CD4-positive, alpha-beta T cell treated with Interleukin-21 for 1 hour (primary cell): ENCODE results near the gene FRMD3.

ENCODE experiments used
- DNase-seq: peaks from one replicate; pipeline ENCODE4 v3.0.0-alpha.2; 2020

Gene FRMD3

GRCh38 chr9:83271665-83272071, 266.5 kb downstream of the FRMD3 start:
- DNase-seq = no peak

GRCh38 chr9:83270116-83270515, 268.1 kb downstream of the FRMD3 start:
- DNase-seq = no peak

- no peak for DNase-seq
Observed at GRCh38 chr9:83267741-83268140, 270.5 kb downstream of the FRMD3 start.

GRCh38 chr9:83266666-83267496, 271.3 kb downstream of the FRMD3 start:
- no peak for DNase-seq

- DNase-seq = no peak
Observed at GRCh38 chr9:83266331-83266665, 271.9 kb downstream of the FRMD3 start.

GRCh38 chr9:83264315-83264714, 273.9 kb downstream of the FRMD3 start:
- DNase-seq = no peak

- no peak for DNase-seq
Observed at GRCh38 chr9:83259558-83259957, 278.6 kb downstream of the FRMD3 start.

- no peak for DNase-seq
Observed at GRCh38 chr9:83257937-83258891, 280.0 kb downstream of the FRMD3 start.

- no peak for DNase-seq
Observed at GRCh38 chr9:83247732-83248131, 290.5 kb downstream of the FRMD3 start.

- no peak for DNase-seq
Observed at GRCh38 chr9:83245979-83246659, 292.1 kb downstream of the FRMD3 start.

- no peak for DNase-seq
Observed at GRCh38 chr9:83242066-83242465, 296.1 kb downstream of the FRMD3 start.

- DNase-seq = no peak
Observed at GRCh38 chr9:83240671-83241070, 297.5 kb downstream of the FRMD3 start.

GRCh38 chr9:83239747-83240146, 298.5 kb downstream of the FRMD3 start:
- DNase-seq = no peak

GRCh38 chr9:83238871-83239640, 299.1 kb downstream of the FRMD3 start:
- DNase-seq = no peak

- no peak for DNase-seq
Observed at GRCh38 chr9:83236029-83236696, 302.0 kb downstream of the FRMD3 start.

GRCh38 chr9:83235526-83235925, 302.7 kb downstream of the FRMD3 start:
- DNase-seq = no peak

GRCh38 chr9:83234541-83234940, 303.7 kb downstream of the FRMD3 start:
- no peak for DNase-seq

GRCh38 chr9:83233647-83234046, 304.6 kb downstream of the FRMD3 start:
- no peak for DNase-seq

- no peak for DNase-seq
Observed at GRCh38 chr9:83231039-83231438, 307.2 kb downstream of the FRMD3 start.

GRCh38 chr9:83220730-83221129, 317.5 kb downstream of the FRMD3 start:
- DNase-seq = no peak

- no peak for DNase-seq
Observed at GRCh38 chr9:83219924-83220438, 318.2 kb downstream of the FRMD3 start.
